ENCODE measurements around the gene TMED8. TPM values are rescaled to one million over a fixed set of nuclear protein-coding genes. Genes with fewer than 3 reads are reported as not detected.

Gene TMED8
- total RNA-seq, 2 donors from 2014 or later: 14.7 to 35.2 TPM

GRCh38 chr14:77353469-77354141 lies 23.3 kb downstream of the TMED8 start:
- intact Hi-C loops (cut with DNase I): no loop called here
- no peak overlapping the region for H3K4me3 ChIP-seq
- WGBS: 91% methylated on average over 5 of the region's 5 CpGs
- H3K9me3 ChIP-seq: no peaks in the 10 kb centered on the region
- no peaks in the 10 kb centered on the region for H3K4me1 ChIP-seq (replicated peaks)
- H3K27me3 ChIP-seq (replicated peaks; ENCODE audit: insufficient read depth): no peaks in the 10 kb centered on the region
- H3K27ac ChIP-seq: no peak overlapping the region
- no peak for DNase-seq (ENCODE audit: low spot score)
- no peak for TF ChIP-seq POLR2A (IDR thresholded peaks at IDR 0.05)
- TF ChIP-seq POLR2AphosphoS5 (IDR thresholded peaks at IDR 0.05): no peak
- no peak for TF ChIP-seq CTCF (IDR thresholded peaks at IDR 0.05)
- H3K36me3 ChIP-seq: no peaks in the 10 kb centered on the region

GRCh38 chr14:77347751-77348150 lies 29.1 kb downstream of the TMED8 start:
- no peaks in the 10 kb centered on the region for H3K4me1 ChIP-seq (replicated peaks)
- no peak for DNase-seq (ENCODE audit: low spot score)
- no peaks in the 10 kb centered on the region for H3K27me3 ChIP-seq (replicated peaks; ENCODE audit: insufficient read depth)
- H3K9me3 ChIP-seq: no peaks in the 10 kb centered on the region
- no peak overlapping the region for H3K27ac ChIP-seq
- no peak for TF ChIP-seq CTCF (IDR thresholded peaks at IDR 0.05)
- TF ChIP-seq POLR2AphosphoS5 (IDR thresholded peaks at IDR 0.05): no peak
- TF ChIP-seq POLR2A (IDR thresholded peaks at IDR 0.05): no peak
- H3K4me3 ChIP-seq: no peak overlapping the region
- intact Hi-C loops (cut with DNase I): no loop called here
- whole genome bisulfite sequencing: 78% methylated on average over 3 of the region's 3 CpGs
- H3K36me3 ChIP-seq: no peaks in the 10 kb centered on the region

- intact Hi-C loops (cut with DNase I): no loop called here
- no peak for DNase-seq (ENCODE audit: low spot score)
- 88% methylated on average over 2 of the region's 2 CpGs for WGBS
Observed at GRCh38 chr14:77346495-77346894, 30.4 kb downstream of the TMED8 start.

GRCh38 chr14:77344377-77344996 lies 32.4 kb downstream of the TMED8 start:
- no peak for TF ChIP-seq POLR2AphosphoS5 (IDR thresholded peaks at IDR 0.05)
- no peak for TF ChIP-seq POLR2A (IDR thresholded peaks at IDR 0.05)
- TF ChIP-seq CTCF (IDR thresholded peaks at IDR 0.05): no peak
- no peaks in the 10 kb centered on the region for H3K9me3 ChIP-seq
- H3K4me1 ChIP-seq (replicated peaks): no peaks in the 10 kb centered on the region
- H3K27me3 ChIP-seq (replicated peaks; ENCODE audit: insufficient read depth): no peaks in the 10 kb centered on the region
- no peak overlapping the region for H3K27ac ChIP-seq
- intact Hi-C loops (cut with DNase I): no loop called here
- H3K4me3 ChIP-seq: no peak overlapping the region
- WGBS: 90% methylated on average over 3 of the region's 3 CpGs
- no peaks in the 10 kb centered on the region for H3K36me3 ChIP-seq
- no peak for DNase-seq (ENCODE audit: low spot score)

More at GRCh38 chr14:77346495-77346894, 30.4 kb downstream of the TMED8 start:
- H3K4me1 ChIP-seq (replicated peaks): no peaks in the 10 kb centered on the region
- TF ChIP-seq POLR2AphosphoS5 (IDR thresholded peaks at IDR 0.05) (no peak), POLR2A (IDR thresholded peaks at IDR 0.05) (no peak), CTCF (IDR thresholded peaks at IDR 0.05) (no peak)
- H3K36me3 ChIP-seq: no peaks in the 10 kb centered on the region
- H3K27me3 ChIP-seq (replicated peaks; ENCODE audit: insufficient read depth): no peaks in the 10 kb centered on the region
- H3K9me3 ChIP-seq: no peaks in the 10 kb centered on the region
- H3K4me3 ChIP-seq: no peak overlapping the region
- no peak overlapping the region for H3K27ac ChIP-seq

GRCh38 chr14:77343662-77344061 lies 33.2 kb downstream of the TMED8 start:
- 63% methylated on average over 2 of the region's 2 CpGs for WGBS
- TF ChIP-seq POLR2A (IDR thresholded peaks at IDR 0.05) (no peak), CTCF (IDR thresholded peaks at IDR 0.05) (no peak), POLR2AphosphoS5 (IDR thresholded peaks at IDR 0.05) (no peak)
- DNase-seq (ENCODE audit: low spot score): no peak
- Histone ChIP-seq H3K4me1 (replicated peaks) (no peaks in the 10 kb centered on the region), H3K4me3 (no peak overlapping the region), H3K9me3 (no peaks in the 10 kb centered on the region), H3K27me3 (replicated peaks; ENCODE audit: insufficient read depth) (no peaks in the 10 kb centered on the region), H3K36me3 (no peaks in the 10 kb centered on the region), H3K27ac (no peak overlapping the region)
- intact Hi-C loops (cut with DNase I): no loop called here
